Measurements from ENCODE around the gene DIABLO. TPM values are rescaled to one million over a fixed set of nuclear protein-coding genes. Genes with fewer than 3 reads are reported as not detected.

Gene DIABLO
- total and polyA plus RNA-seq, 9 of the 15 experiments (the other 6 are each of a cell fraction or from before 2014, with no cell fraction given), result 37.3 to 101 (median 80.1) TPM

DNA sequence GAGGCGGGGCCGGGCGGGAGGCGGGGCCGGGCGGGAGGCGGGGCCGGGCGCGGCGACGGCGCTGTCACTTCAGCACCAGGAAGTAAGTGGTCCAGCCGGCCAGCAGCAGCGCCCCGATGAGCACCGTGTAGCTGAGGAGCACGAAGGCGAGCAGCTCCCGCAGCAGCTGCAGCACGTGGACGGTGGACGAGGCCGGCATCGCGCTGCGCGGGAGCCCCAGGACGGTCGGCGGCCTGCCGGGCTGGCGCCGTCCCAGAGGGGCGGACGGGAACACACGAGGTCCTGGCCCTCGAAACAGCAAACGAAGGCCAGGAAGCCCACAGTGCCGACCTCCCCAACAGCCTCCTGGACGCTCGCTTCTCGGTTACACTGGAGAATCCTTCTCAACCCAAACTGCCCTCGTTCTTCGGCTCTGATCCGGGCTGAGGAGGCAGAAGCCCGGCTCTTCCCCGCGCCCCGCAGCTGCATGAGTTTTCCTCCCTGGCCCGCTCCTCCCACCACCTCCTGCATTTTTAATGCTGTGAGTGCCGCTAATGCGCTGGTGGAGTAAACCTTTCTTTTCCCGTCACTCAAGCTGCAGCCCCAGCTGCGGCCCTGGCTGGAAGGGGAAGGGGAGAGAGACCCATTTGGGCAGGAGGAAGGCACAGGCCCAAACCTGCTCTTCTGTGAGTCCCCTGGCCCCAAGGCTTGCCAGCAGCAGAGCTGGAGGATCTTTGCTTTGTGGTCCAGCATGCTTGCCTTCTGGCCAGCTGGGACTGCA, 694 bp upstream of the DIABLO start (continued):
- TF ChIP-seq, protein P1, sequence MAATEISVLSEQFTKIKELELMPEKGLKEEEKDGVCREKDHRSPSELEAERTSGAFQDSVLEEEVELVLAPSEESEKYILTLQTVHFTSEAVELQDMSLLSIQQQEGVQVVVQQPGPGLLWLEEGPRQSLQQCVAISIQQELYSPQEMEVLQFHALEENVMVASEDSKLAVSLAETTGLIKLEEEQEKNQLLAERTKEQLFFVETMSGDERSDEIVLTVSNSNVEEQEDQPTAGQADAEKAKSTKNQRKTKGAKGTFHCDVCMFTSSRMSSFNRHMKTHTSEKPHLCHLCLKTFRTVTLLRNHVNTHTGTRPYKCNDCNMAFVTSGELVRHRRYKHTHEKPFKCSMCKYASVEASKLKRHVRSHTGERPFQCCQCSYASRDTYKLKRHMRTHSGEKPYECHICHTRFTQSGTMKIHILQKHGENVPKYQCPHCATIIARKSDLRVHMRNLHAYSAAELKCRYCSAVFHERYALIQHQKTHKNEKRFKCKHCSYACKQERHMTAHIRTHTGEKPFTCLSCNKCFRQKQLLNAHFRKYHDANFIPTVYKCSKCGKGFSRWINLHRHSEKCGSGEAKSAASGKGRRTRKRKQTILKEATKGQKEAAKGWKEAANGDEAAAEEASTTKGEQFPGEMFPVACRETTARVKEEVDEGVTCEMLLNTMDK (IDR thresholded peaks at IDR 0.05; ENCODE audit: borderline replicate concordance, insufficient read depth, low read depth, low read length, poor library complexity, severe bottlenecking), result peak; percentile 29
- TF ChIP-seq, protein P2, sequence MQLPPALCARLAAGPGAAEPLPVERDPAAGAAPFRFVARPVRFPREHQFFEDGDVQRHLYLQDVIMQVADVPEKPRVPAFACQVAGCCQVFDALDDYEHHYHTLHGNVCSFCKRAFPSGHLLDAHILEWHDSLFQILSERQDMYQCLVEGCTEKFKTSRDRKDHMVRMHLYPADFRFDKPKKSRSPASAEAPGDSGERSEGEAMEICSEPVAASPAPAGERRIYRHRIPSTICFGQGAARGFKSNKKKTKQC (CRISPR knock-in tag; IDR thresholded peaks at IDR 0.05), result peak; percentile 99
- TF ChIP-seq RB1 (IDR thresholded peaks at IDR 0.05; ENCODE audit: low read depth), result peak; percentile 73
- peak; percentile 85; the same call in 1 of the 2 replicates for TF ChIP-seq IRF2 (CRISPR knock-in tag; IDR thresholded peaks at IDR 0.05)
- no peak for TF ChIP-seq NFXL1 (CRISPR knock-in tag; IDR thresholded peaks at IDR 0.05)
- TF ChIP-seq, protein P3, sequence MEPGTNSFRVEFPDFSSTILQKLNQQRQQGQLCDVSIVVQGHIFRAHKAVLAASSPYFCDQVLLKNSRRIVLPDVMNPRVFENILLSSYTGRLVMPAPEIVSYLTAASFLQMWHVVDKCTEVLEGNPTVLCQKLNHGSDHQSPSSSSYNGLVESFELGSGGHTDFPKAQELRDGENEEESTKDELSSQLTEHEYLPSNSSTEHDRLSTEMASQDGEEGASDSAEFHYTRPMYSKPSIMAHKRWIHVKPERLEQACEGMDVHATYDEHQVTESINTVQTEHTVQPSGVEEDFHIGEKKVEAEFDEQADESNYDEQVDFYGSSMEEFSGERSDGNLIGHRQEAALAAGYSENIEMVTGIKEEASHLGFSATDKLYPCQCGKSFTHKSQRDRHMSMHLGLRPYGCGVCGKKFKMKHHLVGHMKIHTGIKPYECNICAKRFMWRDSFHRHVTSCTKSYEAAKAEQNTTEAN (CRISPR knock-in tag; IDR thresholded peaks at IDR 0.05), result peak; percentile 75; the same call in 1 of the 2 replicates
- no peak for TF ChIP-seq MTA2 (IDR thresholded peaks at IDR 0.05; ENCODE audit: low read depth)
- TF ChIP-seq, protein P4, sequence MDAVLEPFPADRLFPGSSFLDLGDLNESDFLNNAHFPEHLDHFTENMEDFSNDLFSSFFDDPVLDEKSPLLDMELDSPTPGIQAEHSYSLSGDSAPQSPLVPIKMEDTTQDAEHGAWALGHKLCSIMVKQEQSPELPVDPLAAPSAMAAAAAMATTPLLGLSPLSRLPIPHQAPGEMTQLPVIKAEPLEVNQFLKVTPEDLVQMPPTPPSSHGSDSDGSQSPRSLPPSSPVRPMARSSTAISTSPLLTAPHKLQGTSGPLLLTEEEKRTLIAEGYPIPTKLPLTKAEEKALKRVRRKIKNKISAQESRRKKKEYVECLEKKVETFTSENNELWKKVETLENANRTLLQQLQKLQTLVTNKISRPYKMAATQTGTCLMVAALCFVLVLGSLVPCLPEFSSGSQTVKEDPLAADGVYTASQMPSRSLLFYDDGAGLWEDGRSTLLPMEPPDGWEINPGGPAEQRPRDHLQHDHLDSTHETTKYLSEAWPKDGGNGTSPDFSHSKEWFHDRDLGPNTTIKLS (IDR thresholded peaks at IDR 0.05; ENCODE audit: borderline replicate concordance, low read depth), result peak; percentile 54; the same call in 1 of the 2 replicates
- peak; percentile 72 for TF ChIP-seq MYC (IDR thresholded peaks at IDR 0.05; ENCODE audit: low read depth, low read length)
- no peak for TF ChIP-seq MYC (CRISPR knock-in tag; IDR thresholded peaks at IDR 0.05; ENCODE audit: borderline replicate concordance, low read depth)
- TF ChIP-seq, protein P5, sequence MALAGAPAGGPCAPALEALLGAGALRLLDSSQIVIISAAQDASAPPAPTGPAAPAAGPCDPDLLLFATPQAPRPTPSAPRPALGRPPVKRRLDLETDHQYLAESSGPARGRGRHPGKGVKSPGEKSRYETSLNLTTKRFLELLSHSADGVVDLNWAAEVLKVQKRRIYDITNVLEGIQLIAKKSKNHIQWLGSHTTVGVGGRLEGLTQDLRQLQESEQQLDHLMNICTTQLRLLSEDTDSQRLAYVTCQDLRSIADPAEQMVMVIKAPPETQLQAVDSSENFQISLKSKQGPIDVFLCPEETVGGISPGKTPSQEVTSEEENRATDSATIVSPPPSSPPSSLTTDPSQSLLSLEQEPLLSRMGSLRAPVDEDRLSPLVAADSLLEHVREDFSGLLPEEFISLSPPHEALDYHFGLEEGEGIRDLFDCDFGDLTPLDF (CRISPR knock-in tag; IDR thresholded peaks at IDR 0.05), result peak; percentile 85; the same call in 1 of the 2 replicates
- no peak for TF ChIP-seq PHF8 (IDR thresholded peaks at IDR 0.05; ENCODE audit: borderline replicate concordance, low read length)
- TF ChIP-seq, protein P6, sequence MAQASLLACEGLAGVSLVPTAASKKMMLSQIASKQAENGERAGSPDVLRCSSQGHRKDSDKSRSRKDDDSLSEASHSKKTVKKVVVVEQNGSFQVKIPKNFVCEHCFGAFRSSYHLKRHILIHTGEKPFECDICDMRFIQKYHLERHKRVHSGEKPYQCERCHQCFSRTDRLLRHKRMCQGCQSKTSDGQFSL (CRISPR knock-in tag; IDR thresholded peaks at IDR 0.05), result 0 out of 2 replicates have a peak, but pooled peaks have one; percentile 67
- TF ChIP-seq, protein P6 (tag; IDR thresholded peaks at IDR 0.05), result no peak
- TF ChIP-seq HLTF (IDR thresholded peaks at IDR 0.05), result peak; percentile 48; the same call in 1 of the 2 replicates
- TF ChIP-seq YY1 (IDR thresholded peaks at IDR 0.05; ENCODE audit: borderline replicate concordance in 1 of 3, control insufficient read depth in 1 of 3, extremely low read depth in 1 of 3, insufficient read depth in 3 of 3, insufficient read length in 1 of 3, insufficient replicate concordance in 2 of 3, low read depth in 1 of 3, low read length in 2 of 3), result peak in 1 of 3 experiments; percentile 18
